ENCODE results near the gene EPHA10. TPM values are rescaled to one million over a fixed set of nuclear protein-coding genes. Genes with fewer than 3 reads are reported as not detected.

EPHA10 gene
- total and polyA plus RNA-seq, 9 donors: 0.04 to 0.27 (median 0.07) TPM; not detected in 4

GRCh38 chr1:37716321-37716720 lies 48.6 kb downstream of the EPHA10 start:
- DNase-seq: no peak

GRCh38 chr1:37714689-37715088 lies 50.2 kb downstream of the EPHA10 start:
- no peaks in the 10 kb centered on the region for H3K9me3 ChIP-seq (replicated peaks; ENCODE audit: control insufficient read depth, low read depth, low read length)
- DNase-seq: no peak
- H3K36me3 ChIP-seq (ENCODE audit: control insufficient read depth, insufficient read depth, low read length): peaks cover 6% of the 10 kb centered on the region
- H3K27ac ChIP-seq (ENCODE audit: low read length): no peak overlapping the region
- WGBS (ENCODE audit: insufficient coverage): 60% methylated on average over 1 of the region's 4 CpGs
- no peaks in the 10 kb centered on the region for H3K27me3 ChIP-seq (ENCODE audit: control insufficient read depth, insufficient read depth, low read length)
- no peak overlapping the region for H3K4me3 ChIP-seq (ENCODE audit: low read length)
- H3K4me1 ChIP-seq (ENCODE audit: control insufficient read depth, insufficient read depth, low read length): no peaks in the 10 kb centered on the region

More at GRCh38 chr1:37716321-37716720, 48.6 kb downstream of the EPHA10 start:
- no peak overlapping the region for H3K4me3 ChIP-seq (ENCODE audit: low read length)
- H3K36me3 ChIP-seq (ENCODE audit: control insufficient read depth, insufficient read depth, low read length): no peaks in the 10 kb centered on the region
- H3K9me3 ChIP-seq (replicated peaks; ENCODE audit: control insufficient read depth, low read depth, low read length): no peaks in the 10 kb centered on the region
- no peak overlapping the region for H3K27ac ChIP-seq (ENCODE audit: low read length)
- H3K4me1 ChIP-seq (ENCODE audit: control insufficient read depth, insufficient read depth, low read length): no peaks in the 10 kb centered on the region
- WGBS (ENCODE audit: insufficient coverage): 64% methylated on average over 2 of the region's 4 CpGs
- H3K27me3 ChIP-seq (ENCODE audit: control insufficient read depth, insufficient read depth, low read length): peaks cover 2% of the 10 kb centered on the region

GRCh38 chr1:37714226-37714625 lies 50.7 kb downstream of the EPHA10 start:
- Histone ChIP-seq H3K27ac (ENCODE audit: low read length) (no peak overlapping the region), H3K36me3 (ENCODE audit: control insufficient read depth, insufficient read depth, low read length) (peaks cover 8% of the 10 kb centered on the region), H3K4me3 (ENCODE audit: low read length) (no peak overlapping the region), H3K27me3 (ENCODE audit: control insufficient read depth, insufficient read depth, low read length) (no peaks in the 10 kb centered on the region), H3K9me3 (replicated peaks; ENCODE audit: control insufficient read depth, low read depth, low read length) (no peaks in the 10 kb centered on the region), H3K4me1 (ENCODE audit: control insufficient read depth, insufficient read depth, low read length) (no peaks in the 10 kb centered on the region)
- no peak for DNase-seq
- 70% methylated on average over 7 of the region's 8 CpGs for WGBS (ENCODE audit: insufficient coverage)

- DNase-seq: no peak
- no peaks in the 10 kb centered on the region for H3K27me3 ChIP-seq (ENCODE audit: control insufficient read depth, insufficient read depth, low read length)
- no peak overlapping the region for H3K4me3 ChIP-seq (ENCODE audit: low read length)
- H3K9me3 ChIP-seq (replicated peaks; ENCODE audit: control insufficient read depth, low read depth, low read length): no peaks in the 10 kb centered on the region
- H3K27ac ChIP-seq (ENCODE audit: low read length): no peak overlapping the region
- H3K4me1 ChIP-seq (ENCODE audit: control insufficient read depth, insufficient read depth, low read length): no peaks in the 10 kb centered on the region
- peaks cover 52% of the 10 kb centered on the region for H3K36me3 ChIP-seq (ENCODE audit: control insufficient read depth, insufficient read depth, low read length)
- WGBS (ENCODE audit: insufficient coverage): 43% methylated on average over 1 of the region's 4 CpGs
Observed at GRCh38 chr1:37708471-37708870, 56.4 kb downstream of the EPHA10 start.

GRCh38 chr1:37705399-37705798 lies 59.5 kb downstream of the EPHA10 start:
- 85% methylated on average over 5 of the region's 8 CpGs for WGBS (ENCODE audit: insufficient coverage)
- H3K27me3 ChIP-seq (ENCODE audit: control insufficient read depth, insufficient read depth, low read length): no peaks in the 10 kb centered on the region
- H3K36me3 ChIP-seq (ENCODE audit: control insufficient read depth, insufficient read depth, low read length): peaks cover 76% of the 10 kb centered on the region

GRCh38 chr1:37704966-37705365 lies 60.0 kb downstream of the EPHA10 start:
- no peak overlapping the region for H3K4me3 ChIP-seq (ENCODE audit: low read length)
- H3K36me3 ChIP-seq (ENCODE audit: control insufficient read depth, insufficient read depth, low read length): peaks cover 75% of the 10 kb centered on the region
- H3K27me3 ChIP-seq (ENCODE audit: control insufficient read depth, insufficient read depth, low read length): no peaks in the 10 kb centered on the region
- no peaks in the 10 kb centered on the region for H3K4me1 ChIP-seq (ENCODE audit: control insufficient read depth, insufficient read depth, low read length)
- H3K27ac ChIP-seq (ENCODE audit: low read length): no peak overlapping the region
- WGBS (ENCODE audit: insufficient coverage): no CpG with 5 or more reads among the region's 3 CpGs
- H3K9me3 ChIP-seq (replicated peaks; ENCODE audit: control insufficient read depth, low read depth, low read length): no peaks in the 10 kb centered on the region
- no peak for DNase-seq

More at GRCh38 chr1:37705399-37705798, 59.5 kb downstream of the EPHA10 start:
- Histone ChIP-seq H3K4me3 (ENCODE audit: low read length) (no peak overlapping the region), H3K27ac (ENCODE audit: low read length) (no peak overlapping the region), H3K9me3 (replicated peaks; ENCODE audit: control insufficient read depth, low read depth, low read length) (no peaks in the 10 kb centered on the region), H3K4me1 (ENCODE audit: control insufficient read depth, insufficient read depth, low read length) (no peaks in the 10 kb centered on the region)
- no peak for DNase-seq

- Histone ChIP-seq H3K9me3 (replicated peaks; ENCODE audit: control insufficient read depth, low read depth, low read length) (no peaks in the 10 kb centered on the region), H3K4me1 (ENCODE audit: control insufficient read depth, insufficient read depth, low read length) (no peaks in the 10 kb centered on the region), H3K4me3 (ENCODE audit: low read length) (no peak overlapping the region), H3K27ac (ENCODE audit: low read length) (no peak overlapping the region), H3K27me3 (ENCODE audit: control insufficient read depth, insufficient read depth, low read length) (no peaks in the 10 kb centered on the region), H3K36me3 (ENCODE audit: control insufficient read depth, insufficient read depth, low read length) (peaks cover 69% of the 10 kb centered on the region)
- 95% methylated on average over 14 of the region's 14 CpGs for WGBS (ENCODE audit: insufficient coverage)
- DNase-seq: no peak
Observed at GRCh38 chr1:37703061-37703460, 61.9 kb downstream of the EPHA10 start.

GRCh38 chr1:37701051-37701450 lies 63.9 kb downstream of the EPHA10 start:
- Histone ChIP-seq H3K36me3 (ENCODE audit: control insufficient read depth, insufficient read depth, low read length) (peaks cover 65% of the 10 kb centered on the region), H3K4me3 (ENCODE audit: low read length) (no peak overlapping the region), H3K27me3 (ENCODE audit: control insufficient read depth, insufficient read depth, low read length) (no peaks in the 10 kb centered on the region), H3K27ac (ENCODE audit: low read length) (no peak overlapping the region), H3K4me1 (ENCODE audit: control insufficient read depth, insufficient read depth, low read length) (no peaks in the 10 kb centered on the region), H3K9me3 (replicated peaks; ENCODE audit: control insufficient read depth, low read depth, low read length) (no peaks in the 10 kb centered on the region)
- WGBS (ENCODE audit: insufficient coverage): 65% methylated on average over 1 of the region's 2 CpGs
- no peak for DNase-seq

- Histone ChIP-seq H3K36me3 (ENCODE audit: control insufficient read depth, insufficient read depth, low read length) (peaks cover 60% of the 10 kb centered on the region), H3K27ac (ENCODE audit: low read length) (no peak overlapping the region), H3K27me3 (ENCODE audit: control insufficient read depth, insufficient read depth, low read length) (no peaks in the 10 kb centered on the region), H3K4me3 (ENCODE audit: low read length) (no peak overlapping the region), H3K9me3 (replicated peaks; ENCODE audit: control insufficient read depth, low read depth, low read length) (no peaks in the 10 kb centered on the region), H3K4me1 (ENCODE audit: control insufficient read depth, insufficient read depth, low read length) (no peaks in the 10 kb centered on the region)
- DNase-seq: no peak
- 100% methylated on average over 2 of the region's 7 CpGs for WGBS (ENCODE audit: insufficient coverage)
Observed at GRCh38 chr1:37699147-37699546, 65.8 kb downstream of the EPHA10 start.

GRCh38 chr1:37697737-37698136 lies 67.2 kb downstream of the EPHA10 start:
- Histone ChIP-seq H3K4me3 (ENCODE audit: low read length) (no peak overlapping the region), H3K9me3 (replicated peaks; ENCODE audit: control insufficient read depth, low read depth, low read length) (no peaks in the 10 kb centered on the region), H3K27me3 (ENCODE audit: control insufficient read depth, insufficient read depth, low read length) (no peaks in the 10 kb centered on the region), H3K4me1 (ENCODE audit: control insufficient read depth, insufficient read depth, low read length) (peaks cover 2% of the 10 kb centered on the region), H3K27ac (ENCODE audit: low read length) (no peak overlapping the region), H3K36me3 (ENCODE audit: control insufficient read depth, insufficient read depth, low read length) (peaks cover 48% of the 10 kb centered on the region)
- no peak for DNase-seq
- no CpG with 5 or more reads among the region's 2 CpGs for WGBS (ENCODE audit: insufficient coverage)

GRCh38 chr1:37697090-37697489 lies 67.8 kb downstream of the EPHA10 start:
- no CpG with 5 or more reads among the region's 2 CpGs for WGBS (ENCODE audit: insufficient coverage)
- no peak for DNase-seq
- no peak overlapping the region for H3K27ac ChIP-seq (ENCODE audit: low read length)
- no peak overlapping the region for H3K4me3 ChIP-seq (ENCODE audit: low read length)
- H3K4me1 ChIP-seq (ENCODE audit: control insufficient read depth, insufficient read depth, low read length): peaks cover 4% of the 10 kb centered on the region
- H3K36me3 ChIP-seq (ENCODE audit: control insufficient read depth, insufficient read depth, low read length): peaks cover 43% of the 10 kb centered on the region
- no peaks in the 10 kb centered on the region for H3K27me3 ChIP-seq (ENCODE audit: control insufficient read depth, insufficient read depth, low read length)
- H3K9me3 ChIP-seq (replicated peaks; ENCODE audit: control insufficient read depth, low read depth, low read length): no peaks in the 10 kb centered on the region
